Neural progenitor cell (in vitro differentiated cells): ENCODE data around the gene ZNF79. TPM values are rescaled to one million over a fixed set of nuclear protein-coding genes. Genes with fewer than 3 reads are reported as not detected.

Experiments used
- DNase-seq: peaks from one replicate; pipeline ENCODE4 v3.0.0-alpha.2; 2016; ENCODE audit warnings: low spot score
- H2AFZ ChIP-seq: fragments of 200-600 bp; sonication (generic); replicated peaks from 2 replicates; pipeline ENCODE4 v1.6.1; 2016; ENCODE audit warnings: antibody characterized with exemption
- H3F3A ChIP-seq: fragments of 200-600 bp; sonication (generic); 2 replicates; pipeline ENCODE4 v1.6.1; 2016; ENCODE audit warnings: antibody characterized with exemption, low read depth
- H3K27ac ChIP-seq: fragments of 200-600 bp; sonication (generic); 2 replicates; pipeline ENCODE4 v1.5.1; 2016; ENCODE audit warnings: mild to moderate bottlenecking
- H3K27me3 ChIP-seq: fragments of 200-600 bp; sonication (generic); 2 replicates; pipeline ENCODE4 v1.6.1; 2016; ENCODE audit warnings: mild to moderate bottlenecking, moderate library complexity
- H3K36me3 ChIP-seq: fragments of 200-600 bp; sonication (generic); 2 replicates; pipeline ENCODE4 v1.5.1; 2016
- H3K4me1 ChIP-seq: fragments of 200-600 bp; sonication (generic); 2 replicates; pipeline ENCODE4 v1.6.1; 2016; ENCODE audit warnings: mixed run types
- H3K4me2 ChIP-seq: fragments of 200-600 bp; sonication (generic); 2 replicates; pipeline ENCODE4 v1.6.1; 2016
- H3K4me3 ChIP-seq: fragments of 200-600 bp; sonication (generic); 2 replicates; pipeline ENCODE4 v1.5.1; 2016
- H3K79me2 ChIP-seq: fragments of 200-600 bp; sonication (generic); 2 replicates; pipeline ENCODE4 v1.6.1; 2016; ENCODE audit warnings: low read depth
- H3K9ac ChIP-seq: fragments of 200-600 bp; sonication (generic); 2 replicates; pipeline ENCODE4 v1.6.1; 2016
- H3K9me3 ChIP-seq: fragments of 200-600 bp; sonication (generic); 2 replicates; pipeline ENCODE4 v1.5.1; 2016; ENCODE audit warnings: low read depth
- H4K20me1 ChIP-seq: fragments of 200-600 bp; sonication (generic); 2 replicates; pipeline ENCODE4 v1.6.1; 2016; ENCODE audit warnings: low read depth
- H3K27ac Mint-ChIP-seq: 3 replicates; pipeline ENCODE4 v1.8.0; 2021; ENCODE audit warnings: mixed read lengths
- H3K27me3 Mint-ChIP-seq: 2 replicates; pipeline ENCODE4 v1.8.0; 2022; ENCODE audit warnings: low read depth, mild to moderate bottlenecking, inconsistent platforms, moderate library complexity, mixed read lengths; ENCODE audit not compliant: insufficient read depth
- H3K36me3 Mint-ChIP-seq: 3 replicates; pipeline ENCODE4 v1.8.0; 2021; ENCODE audit warnings: mixed read lengths
- H3K4me1 Mint-ChIP-seq: 3 replicates; pipeline ENCODE4 v1.8.0; 2021; ENCODE audit warnings: mixed read lengths
- H3K4me3 Mint-ChIP-seq: 3 replicates; pipeline ENCODE4 v1.8.0; 2021; ENCODE audit warnings: mild to moderate bottlenecking, moderate library complexity, mixed read lengths
- H3K9me3 Mint-ChIP-seq: 3 replicates; pipeline ENCODE4 v1.8.0; 2020; ENCODE audit warnings: mixed read lengths
- EZH2 ChIP-seq: fragments of 200-600 bp; sonication (generic); IDR thresholded peaks from 2 replicates; pipeline ENCODE4 v1.6.1; 2017; ENCODE audit warnings: antibody characterized with exemption, mild to moderate bottlenecking, moderate library complexity
- EZH2phosphoT487 ChIP-seq: fragments of 200-600 bp; sonication (generic); IDR thresholded peaks from 2 replicates; pipeline ENCODE4 v1.6.1; 2017; ENCODE audit warnings: antibody characterized with exemption
- total RNA-seq: library from RNA; depleted of rRNA; stranded (reverse); fragments of >200 nt; gene quantifications from 2 replicates; pipeline ENCODE4 v1.2.3, GENCODE V29; 2015; ENCODE audit warnings: low replicate concordance
- TF ChIP-seq, protein P1 (sequence below): fragments of 200-600 bp; sonication (generic); IDR thresholded peaks from 2 replicates; pipeline ENCODE4 v1.5.1; 2017; ENCODE audit warnings: antibody characterized with exemption, mild to moderate bottlenecking

ZNF79 gene
- total RNA-seq, 1 donor from 2014 or later = 6.7 TPM

GRCh38 chr9:127384016-127384730 is 40.0 kb upstream of the ZNF79 start:
- Histone ChIP-seq H3K4me2 (no peak overlapping the region), H3K9me3 (no peaks in the 10 kb centered on the region), H3K27ac (no peak overlapping the region), H3K36me3 (no peaks in the 10 kb centered on the region), H3F3A (no peaks in the 10 kb centered on the region), H3K27me3 (no peaks in the 10 kb centered on the region), H3K4me3 (no peak overlapping the region), H3K4me1 (no peaks in the 10 kb centered on the region), H2AFZ (no peak overlapping the region), H4K20me1 (no peaks in the 10 kb centered on the region), H3K9ac (no peak overlapping the region), H3K79me2 (no peaks in the 10 kb centered on the region)
- no peak for DNase-seq
- no peak for TF ChIP-seq EZH2
- no peak for TF ChIP-seq EZH2phosphoT487
- TF ChIP-seq, protein P1, sequence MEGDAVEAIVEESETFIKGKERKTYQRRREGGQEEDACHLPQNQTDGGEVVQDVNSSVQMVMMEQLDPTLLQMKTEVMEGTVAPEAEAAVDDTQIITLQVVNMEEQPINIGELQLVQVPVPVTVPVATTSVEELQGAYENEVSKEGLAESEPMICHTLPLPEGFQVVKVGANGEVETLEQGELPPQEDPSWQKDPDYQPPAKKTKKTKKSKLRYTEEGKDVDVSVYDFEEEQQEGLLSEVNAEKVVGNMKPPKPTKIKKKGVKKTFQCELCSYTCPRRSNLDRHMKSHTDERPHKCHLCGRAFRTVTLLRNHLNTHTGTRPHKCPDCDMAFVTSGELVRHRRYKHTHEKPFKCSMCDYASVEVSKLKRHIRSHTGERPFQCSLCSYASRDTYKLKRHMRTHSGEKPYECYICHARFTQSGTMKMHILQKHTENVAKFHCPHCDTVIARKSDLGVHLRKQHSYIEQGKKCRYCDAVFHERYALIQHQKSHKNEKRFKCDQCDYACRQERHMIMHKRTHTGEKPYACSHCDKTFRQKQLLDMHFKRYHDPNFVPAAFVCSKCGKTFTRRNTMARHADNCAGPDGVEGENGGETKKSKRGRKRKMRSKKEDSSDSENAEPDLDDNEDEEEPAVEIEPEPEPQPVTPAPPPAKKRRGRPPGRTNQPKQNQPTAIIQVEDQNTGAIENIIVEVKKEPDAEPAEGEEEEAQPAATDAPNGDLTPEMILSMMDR = no peak
- peaks cover 4% of the 10 kb centered on the region for H3K9me3 Mint-ChIP-seq
- H3K4me3 Mint-ChIP-seq = no peak overlapping the region
- H3K4me1 Mint-ChIP-seq = peaks cover 30% of the 10 kb centered on the region
- peak overlapping the region; percentile 7 for H3K27ac Mint-ChIP-seq
- H3K36me3 Mint-ChIP-seq = no peaks in the 10 kb centered on the region
- no peaks in the 10 kb centered on the region for H3K27me3 Mint-ChIP-seq

- H2AFZ ChIP-seq = no peak overlapping the region
- H3F3A ChIP-seq = no peaks in the 10 kb centered on the region
- H3K36me3 Mint-ChIP-seq = no peaks in the 10 kb centered on the region
- no peak overlapping the region for H3K27ac Mint-ChIP-seq
- no peak overlapping the region for H3K4me3 ChIP-seq
- no peak overlapping the region for H3K4me3 Mint-ChIP-seq
- H3K9ac ChIP-seq = no peak overlapping the region
- no peak for DNase-seq
- no peaks in the 10 kb centered on the region for H3K9me3 ChIP-seq
- no peaks in the 10 kb centered on the region for H4K20me1 ChIP-seq
- no peaks in the 10 kb centered on the region for H3K27me3 Mint-ChIP-seq
- H3K27ac ChIP-seq = no peak overlapping the region
- no peak overlapping the region for H3K4me2 ChIP-seq
- H3K9me3 Mint-ChIP-seq = no peaks in the 10 kb centered on the region
- no peaks in the 10 kb centered on the region for H3K27me3 ChIP-seq
- no peaks in the 10 kb centered on the region for H3K79me2 ChIP-seq
- TF ChIP-seq, protein P1 = no peak
- no peak for TF ChIP-seq EZH2
- no peak for TF ChIP-seq EZH2phosphoT487
- no peaks in the 10 kb centered on the region for H3K4me1 ChIP-seq
- peaks cover 34% of the 10 kb centered on the region for H3K4me1 Mint-ChIP-seq
- H3K36me3 ChIP-seq = no peaks in the 10 kb centered on the region
Observed at GRCh38 chr9:127384901-127385300, 39.3 kb upstream of the ZNF79 start.

DNA sequence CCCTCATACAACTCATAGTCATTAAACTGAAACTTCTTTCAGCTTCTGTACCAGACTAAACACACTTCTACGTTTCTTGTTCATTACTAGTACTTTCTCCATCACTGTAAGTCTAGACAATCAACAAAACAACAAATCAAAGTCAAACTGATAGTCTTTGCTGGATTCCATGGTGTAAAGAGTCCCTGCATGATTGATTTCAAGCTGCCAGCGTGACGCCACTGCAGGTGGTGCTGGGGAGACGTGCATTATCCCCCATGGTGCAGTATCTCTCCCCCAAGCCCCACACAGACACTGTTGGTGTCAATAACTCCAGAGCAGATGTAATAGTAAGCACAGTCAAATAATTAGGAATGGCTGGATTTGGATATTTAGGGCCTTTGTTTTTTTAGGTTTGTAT is 37.9 kb upstream of the ZNF79 start:
- Histone ChIP-seq H3K27ac (no peak overlapping the region), H3K4me3 (no peak overlapping the region), H3K27me3 (no peaks in the 10 kb centered on the region), H3F3A (no peaks in the 10 kb centered on the region), H2AFZ (no peak overlapping the region), H3K4me1 (no peaks in the 10 kb centered on the region), H4K20me1 (no peaks in the 10 kb centered on the region), H3K4me2 (no peak overlapping the region), H3K9me3 (no peaks in the 10 kb centered on the region), H3K36me3 (no peaks in the 10 kb centered on the region), H3K9ac (no peak overlapping the region), H3K79me2 (no peaks in the 10 kb centered on the region)
- TF ChIP-seq EZH2phosphoT487 = no peak
- TF ChIP-seq EZH2 = no peak
- TF ChIP-seq, protein P1 = no peak
- H3K27ac Mint-ChIP-seq = no peak overlapping the region
- H3K9me3 Mint-ChIP-seq = no peaks in the 10 kb centered on the region
- H3K27me3 Mint-ChIP-seq = no peaks in the 10 kb centered on the region
- H3K4me1 Mint-ChIP-seq = peaks cover 40% of the 10 kb centered on the region
- peak overlapping the region; percentile 48 for H3K4me3 Mint-ChIP-seq
- no peak for DNase-seq
- H3K36me3 Mint-ChIP-seq = no peaks in the 10 kb centered on the region
